SU-DHL-6 (cell line): ENCODE results near the gene EML3.
"Not testable (repeated sequence)": the region's sequence is repeated elsewhere in the genome, so short reads cannot be mapped to it uniquely, and the experiment has no call there.

Experiments
- EZH2phosphoT487 ChIP-seq: fragments of 200-600 bp; sonication (generic), shearing (Covaris generic); conservative IDR thresholded peaks from 2 replicates; pipeline ENCODE4 v1.6.1; 2018; ENCODE audit warnings: mild to moderate bottlenecking, antibody characterized with exemption, low read length, moderate library complexity, mixed read lengths
- TF ChIP-seq, protein P1 (sequence below): fragments of 200-600 bp; sonication (generic); IDR thresholded peaks from one replicate; pipeline ENCODE4 v1.5.1; 2017; ENCODE audit warnings: antibody characterized with exemption, mild to moderate bottlenecking, low read length, moderate library complexity; ENCODE audit not compliant: insufficient read depth, poor library complexity, severe bottlenecking

DNA sequence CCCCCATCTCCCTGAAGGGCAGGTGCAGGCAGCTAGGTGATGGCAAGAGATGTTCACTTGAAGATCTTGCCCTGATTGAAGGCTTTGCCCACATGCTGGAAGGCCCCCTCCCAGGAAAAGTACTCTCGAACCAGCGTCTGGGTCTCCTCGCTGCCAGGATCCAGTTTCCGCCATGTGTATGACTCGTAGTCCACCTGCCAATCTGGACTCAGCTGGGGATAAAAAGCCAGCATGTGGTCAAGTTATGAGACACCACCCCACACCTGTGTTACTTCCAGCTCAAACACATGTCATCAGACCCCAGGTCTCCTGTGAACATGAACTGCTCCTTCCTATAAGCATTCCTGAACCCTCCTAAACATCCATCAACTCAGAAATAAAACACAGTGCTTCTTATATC, 52.9 kb downstream of the EML3 start:
- TF ChIP-seq, protein P1, sequence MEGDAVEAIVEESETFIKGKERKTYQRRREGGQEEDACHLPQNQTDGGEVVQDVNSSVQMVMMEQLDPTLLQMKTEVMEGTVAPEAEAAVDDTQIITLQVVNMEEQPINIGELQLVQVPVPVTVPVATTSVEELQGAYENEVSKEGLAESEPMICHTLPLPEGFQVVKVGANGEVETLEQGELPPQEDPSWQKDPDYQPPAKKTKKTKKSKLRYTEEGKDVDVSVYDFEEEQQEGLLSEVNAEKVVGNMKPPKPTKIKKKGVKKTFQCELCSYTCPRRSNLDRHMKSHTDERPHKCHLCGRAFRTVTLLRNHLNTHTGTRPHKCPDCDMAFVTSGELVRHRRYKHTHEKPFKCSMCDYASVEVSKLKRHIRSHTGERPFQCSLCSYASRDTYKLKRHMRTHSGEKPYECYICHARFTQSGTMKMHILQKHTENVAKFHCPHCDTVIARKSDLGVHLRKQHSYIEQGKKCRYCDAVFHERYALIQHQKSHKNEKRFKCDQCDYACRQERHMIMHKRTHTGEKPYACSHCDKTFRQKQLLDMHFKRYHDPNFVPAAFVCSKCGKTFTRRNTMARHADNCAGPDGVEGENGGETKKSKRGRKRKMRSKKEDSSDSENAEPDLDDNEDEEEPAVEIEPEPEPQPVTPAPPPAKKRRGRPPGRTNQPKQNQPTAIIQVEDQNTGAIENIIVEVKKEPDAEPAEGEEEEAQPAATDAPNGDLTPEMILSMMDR: not testable (repeated sequence)
- not testable (repeated sequence) for TF ChIP-seq EZH2phosphoT487
